ENCODE data around the gene SENP1.

SENP1 gene

GRCh38 chr12:48033451-48033850 lies 72.4 kb downstream of the SENP1 start:
- DNase-seq, result no peak

DNA sequence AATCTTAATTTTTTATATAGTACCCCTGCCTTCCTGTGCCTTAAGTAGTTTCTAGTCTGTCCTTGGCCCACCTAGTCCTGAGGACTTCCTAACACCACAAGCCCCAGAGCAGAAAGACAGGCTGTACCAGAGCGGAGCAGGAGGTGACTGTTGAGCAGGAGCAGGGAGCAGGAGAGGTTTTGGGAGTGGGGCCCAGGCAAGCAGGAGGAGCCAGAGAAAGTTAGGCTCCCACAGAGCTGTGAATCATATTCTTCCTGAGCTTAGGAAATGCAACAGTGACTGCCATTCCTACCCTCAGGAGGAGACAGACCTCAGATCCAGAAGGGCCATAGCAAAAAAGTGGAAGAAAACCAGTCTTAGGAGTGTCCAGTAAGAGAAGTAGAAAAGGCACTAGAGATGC lies 73.3 kb downstream of the SENP1 start:
- DNase-seq, result no peak

DNA sequence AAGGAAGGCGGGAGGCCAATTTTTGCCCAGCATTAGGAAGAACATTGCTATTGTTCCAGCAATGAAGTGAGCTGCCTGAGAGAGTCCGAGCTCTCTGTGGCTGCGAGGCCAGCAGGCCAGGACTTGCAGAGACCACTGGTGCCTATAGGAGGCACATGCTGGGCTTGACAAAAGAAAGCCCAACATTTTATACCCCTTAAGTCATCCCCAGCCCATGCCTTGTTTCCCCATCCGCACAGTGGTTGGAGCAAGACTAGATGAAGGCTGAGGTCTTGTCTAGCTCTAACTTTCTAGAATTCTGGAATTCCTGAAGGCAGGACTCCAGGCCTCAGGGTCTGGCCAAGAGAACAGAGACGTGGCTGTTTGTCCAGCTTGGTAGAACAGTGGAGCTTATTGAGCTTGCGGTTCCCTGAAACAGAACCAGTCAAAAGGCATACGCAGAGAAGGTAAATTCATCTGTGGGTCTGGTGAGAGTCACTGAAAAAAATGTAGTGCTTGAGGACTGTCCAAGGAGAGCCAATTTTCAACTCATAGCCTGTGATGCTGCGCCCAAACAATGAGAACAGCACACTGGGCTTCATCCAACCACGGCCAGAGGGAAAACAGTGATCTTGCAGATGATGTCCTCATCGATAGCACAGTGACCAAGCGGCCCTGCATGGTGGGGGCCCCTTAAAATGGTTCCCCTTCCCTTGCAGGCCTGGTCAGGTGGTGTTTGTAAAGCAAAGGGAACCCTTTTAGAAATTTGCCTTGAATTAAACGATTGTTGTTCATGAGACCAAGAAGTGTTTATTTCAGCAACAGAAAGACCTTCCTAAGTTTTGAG lies 74.5 kb downstream of the SENP1 start:
- no peak for DNase-seq

GRCh38 chr12:48030173-48030650 lies 75.7 kb downstream of the SENP1 start:
- no peak for DNase-seq

DNA sequence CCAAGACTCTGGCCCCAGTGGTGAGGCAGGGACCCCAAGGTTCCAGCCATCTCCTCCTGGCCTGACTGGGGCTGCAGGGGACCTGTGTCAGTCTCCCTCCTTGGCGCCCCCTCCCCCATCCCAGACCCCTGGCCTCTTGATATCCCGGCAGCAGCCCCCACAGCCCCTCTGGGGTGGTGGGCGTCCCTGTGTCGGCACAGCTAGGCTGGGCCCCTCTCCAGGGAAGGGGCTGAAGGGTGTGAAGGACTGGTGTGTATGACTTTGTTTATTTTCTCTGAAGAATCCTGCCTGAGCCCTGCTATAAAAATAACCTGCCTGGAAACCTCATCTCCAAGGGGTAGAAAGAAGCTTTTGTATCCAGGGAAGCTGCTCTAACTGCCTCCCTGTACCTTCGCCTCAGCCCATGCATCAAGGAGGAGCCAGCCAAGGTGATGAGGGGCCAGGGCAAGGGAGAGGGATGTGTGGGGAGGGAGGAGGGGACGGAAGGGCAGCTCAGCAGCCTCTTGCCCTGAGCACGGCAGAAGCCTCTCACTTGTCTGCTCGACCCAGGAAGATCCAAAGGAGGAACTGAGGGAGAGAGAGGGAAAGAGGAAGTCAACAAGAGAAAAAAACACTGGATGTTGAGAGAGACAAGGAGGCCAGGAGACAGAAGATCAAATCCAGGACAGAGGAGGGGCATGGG lies 76.2 kb downstream of the SENP1 start:
- no peak for DNase-seq

DNA sequence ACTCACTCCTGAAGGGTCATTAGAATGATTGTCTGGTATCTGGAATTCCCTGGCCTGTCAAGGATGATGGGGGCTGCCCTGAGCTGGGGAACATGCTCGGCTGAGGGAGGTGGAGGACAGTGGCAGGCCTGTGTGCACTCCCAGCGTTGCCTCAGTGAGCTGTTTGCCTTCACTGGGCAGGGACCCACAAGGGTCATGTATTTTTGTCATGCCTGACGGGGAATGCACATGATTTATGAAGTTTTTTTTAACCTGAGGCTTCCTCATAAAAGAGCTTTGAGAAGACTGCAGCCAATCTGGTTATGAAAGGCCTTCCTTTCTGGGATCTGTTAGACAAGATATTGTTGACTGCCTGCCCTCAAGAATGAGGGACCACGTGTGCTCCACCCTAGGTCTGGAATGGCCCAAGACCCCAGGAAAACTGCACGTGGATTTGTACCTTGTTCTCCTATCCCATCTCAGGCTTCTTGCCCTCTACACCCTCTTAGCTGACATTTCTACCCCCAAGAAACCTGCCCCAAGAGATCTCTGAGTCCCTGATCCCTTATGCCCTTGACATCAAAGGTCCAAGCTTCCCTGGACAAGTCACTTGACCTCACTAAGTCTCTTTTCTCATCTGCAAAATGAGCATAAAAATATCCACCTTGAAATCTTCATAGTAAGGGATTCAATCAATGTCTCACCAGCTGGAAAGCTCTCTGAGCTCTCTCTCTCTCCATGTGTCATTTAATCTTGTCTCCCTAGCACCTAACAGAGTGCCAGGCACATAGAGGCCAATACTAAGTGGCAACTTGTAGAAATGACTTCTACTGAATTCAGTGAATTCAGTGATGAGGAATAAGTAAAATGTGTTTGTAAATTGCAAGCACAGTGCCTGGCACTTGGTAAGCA lies 77.1 kb downstream of the SENP1 start:
- DNase-seq, result no peak

DNA sequence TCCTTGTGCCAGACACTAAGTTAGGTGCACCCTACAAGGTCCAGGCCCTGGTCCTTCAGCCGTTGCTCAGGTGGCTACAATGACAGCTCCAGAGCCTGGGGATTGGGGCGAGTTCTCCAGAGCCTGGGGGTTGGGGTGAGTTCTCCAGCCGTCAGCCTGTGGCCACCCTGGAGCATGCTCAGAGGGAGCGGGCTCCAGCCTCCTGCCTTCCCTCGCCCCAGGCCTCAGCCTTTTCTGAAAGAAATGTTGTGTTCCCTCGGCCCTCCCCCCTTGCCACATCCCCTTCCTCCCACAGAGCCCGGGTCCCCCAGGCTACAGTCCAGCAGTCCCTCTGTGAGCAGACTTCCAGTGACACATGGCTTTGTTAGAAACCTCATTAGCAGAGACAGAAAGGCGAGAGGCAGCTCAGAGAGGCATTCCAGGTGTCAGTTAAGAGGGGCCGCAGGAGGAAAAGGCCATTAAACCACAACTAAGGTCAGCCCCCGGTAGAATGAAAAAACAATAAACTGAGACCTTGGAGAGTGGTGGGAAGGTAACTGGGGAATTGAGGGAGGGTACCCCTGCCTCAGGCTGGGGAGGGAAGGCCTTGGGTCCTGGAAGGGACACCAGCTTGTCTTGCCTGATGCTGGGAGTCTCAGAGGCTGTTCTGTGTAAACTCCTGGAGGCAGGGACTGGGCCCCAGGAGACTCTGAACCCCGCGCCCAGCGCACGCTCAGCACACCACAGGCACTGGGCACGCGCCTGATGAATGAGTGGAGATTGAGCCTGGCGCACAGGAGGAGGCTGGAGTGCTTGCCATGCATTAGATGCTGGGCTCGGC lies 78.5 kb downstream of the SENP1 start:
- DNase-seq, result no peak

DNA sequence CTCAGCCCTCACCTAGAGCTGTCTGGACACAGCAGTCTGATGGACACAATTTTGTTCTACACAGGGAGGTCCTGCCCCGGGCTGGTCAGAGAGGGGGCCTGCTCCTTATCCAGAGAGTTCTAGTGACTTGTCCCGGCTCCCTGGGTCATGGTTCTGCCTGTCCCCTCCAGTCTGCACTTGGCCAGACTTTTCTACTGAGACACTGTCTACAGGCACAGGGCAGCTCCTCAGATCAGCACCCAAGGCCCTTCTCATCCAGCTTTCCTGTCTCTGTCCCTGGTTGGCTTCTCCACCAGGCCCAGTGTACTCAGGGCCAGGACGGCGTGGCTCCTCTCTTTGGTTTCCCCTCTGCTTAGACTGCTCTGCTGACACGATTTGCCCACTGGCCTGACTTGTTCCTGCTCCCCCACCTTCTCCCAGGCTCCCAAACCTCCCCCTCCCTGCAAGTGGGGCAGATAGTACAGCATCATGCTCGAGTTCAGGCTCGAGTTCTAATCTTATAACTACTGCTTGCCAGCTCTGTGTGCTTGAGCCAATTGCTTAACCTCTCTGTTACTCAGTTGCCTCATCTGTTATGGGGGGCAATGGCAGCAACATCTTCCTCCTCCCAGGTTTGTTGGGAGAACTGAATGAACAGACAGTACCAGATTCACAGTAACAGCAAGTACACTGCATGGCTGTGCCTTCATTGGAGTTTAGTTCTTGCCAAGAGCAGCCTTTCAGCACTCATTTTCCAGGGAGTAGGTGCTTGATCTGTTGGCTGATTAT lies 79.6 kb downstream of the SENP1 start:
- no peak for DNase-seq

GRCh38 chr12:48025281-48025680 lies 80.6 kb downstream of the SENP1 start:
- DNase-seq, result no peak

GRCh38 chr12:48024735-48025134 lies 81.1 kb downstream of the SENP1 start:
- no peak for DNase-seq

GRCh38 chr12:48023386-48023785 lies 82.5 kb downstream of the SENP1 start:
- peak; percentile 9 for DNase-seq

DNA sequence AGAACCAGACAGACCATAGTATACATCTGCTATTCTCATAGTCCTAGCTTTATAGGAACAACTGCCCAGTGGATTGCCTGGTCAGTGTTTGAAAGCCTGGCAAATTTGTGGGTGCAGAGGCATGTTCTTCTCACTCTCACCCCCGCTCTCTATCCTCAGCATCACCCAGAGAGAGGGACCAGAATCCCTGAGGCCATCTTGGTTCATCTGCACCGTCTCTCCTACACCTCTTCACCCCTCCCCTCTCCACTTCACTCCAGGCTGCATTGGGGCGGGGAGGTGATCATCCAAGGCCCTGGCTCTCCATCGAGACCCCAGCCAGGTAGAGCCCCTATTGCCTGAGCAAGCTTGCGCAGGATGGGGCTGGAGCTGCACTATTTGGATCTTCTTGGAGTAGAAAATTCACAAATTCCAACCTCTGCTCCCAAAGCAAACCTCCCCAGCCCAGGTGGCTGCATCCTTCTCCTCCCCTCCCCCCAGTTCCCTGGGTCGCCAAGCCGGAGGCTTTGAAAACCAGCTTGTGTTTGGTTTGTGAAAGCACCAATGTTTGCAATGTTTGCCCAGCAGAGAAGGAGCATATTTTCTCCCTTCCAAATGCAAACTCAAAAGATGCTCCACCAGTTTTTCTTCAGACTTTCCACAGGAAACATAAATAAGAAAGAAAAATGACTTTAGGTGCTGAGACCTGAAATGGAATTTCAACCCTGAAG lies 83.0 kb downstream of the SENP1 start:
- DNase-seq, result no peak

- DNase-seq, result no peak
Observed at GRCh38 chr12:48022180-48022521, 83.7 kb downstream of the SENP1 start.

GRCh38 chr12:48021485-48022179 lies 84.2 kb downstream of the SENP1 start:
- peak; percentile 96 for DNase-seq

GRCh38 chr12:48019639-48020265 lies 86.1 kb downstream of the SENP1 start:
- DNase-seq, result no peak

DNA sequence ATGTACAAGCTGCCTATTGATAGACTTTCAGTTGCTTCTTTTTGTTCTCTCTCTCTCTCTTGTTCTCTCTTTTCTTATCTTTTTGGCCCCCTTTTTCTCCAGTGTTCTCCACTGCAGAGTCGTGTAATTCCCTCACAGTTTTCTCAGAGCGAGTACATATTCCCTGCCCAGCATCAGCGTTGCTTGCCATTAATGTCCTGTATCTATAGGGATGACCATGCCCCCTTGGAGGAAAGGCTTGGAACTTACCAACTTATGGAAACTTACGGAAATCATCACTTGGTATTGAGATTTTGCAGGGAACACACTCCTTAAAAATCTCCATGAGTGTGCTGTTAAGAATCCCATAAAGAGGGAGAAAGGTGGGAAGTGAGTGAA lies 87.3 kb downstream of the SENP1 start:
- DNase-seq, result no peak

- no peak for DNase-seq
Observed at GRCh38 chr12:48017921-48018617, 87.8 kb downstream of the SENP1 start.

- no peak for DNase-seq
Observed at GRCh38 chr12:48017496-48017895, 88.4 kb downstream of the SENP1 start.

DNA sequence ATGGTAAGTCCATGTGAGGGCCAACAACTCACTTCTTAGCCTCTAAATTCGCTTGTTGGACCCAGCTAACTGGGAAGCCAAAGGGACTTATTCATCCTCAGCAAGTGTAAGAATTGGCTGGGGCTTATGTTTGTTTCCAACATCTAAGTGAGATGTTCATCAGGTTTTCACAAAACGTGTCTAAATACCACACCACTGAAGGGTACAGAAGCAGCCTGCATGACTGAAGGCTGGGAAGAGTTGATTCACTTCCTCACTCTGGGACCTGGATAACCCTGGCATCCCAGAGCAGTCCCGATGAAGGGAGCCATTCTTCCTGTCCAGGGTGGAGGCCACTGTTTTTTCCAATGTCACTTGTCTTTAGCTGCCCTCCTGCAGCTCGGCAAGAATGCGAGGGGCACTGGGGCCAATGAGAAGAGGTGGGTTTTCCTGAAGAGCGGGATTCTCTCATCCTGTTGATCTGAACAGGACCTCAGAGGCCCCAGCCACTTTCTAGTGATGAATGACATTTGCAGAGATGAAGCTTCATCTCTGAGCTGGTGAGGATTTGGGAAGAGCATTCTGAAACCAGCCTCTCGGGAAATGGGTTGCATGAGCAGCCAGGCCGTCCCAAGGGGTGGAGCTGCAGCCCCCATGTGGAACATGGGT lies 89.4 kb downstream of the SENP1 start:
- DNase-seq, result no peak
